ENCODE data around the gene XYLT1.

DNA sequence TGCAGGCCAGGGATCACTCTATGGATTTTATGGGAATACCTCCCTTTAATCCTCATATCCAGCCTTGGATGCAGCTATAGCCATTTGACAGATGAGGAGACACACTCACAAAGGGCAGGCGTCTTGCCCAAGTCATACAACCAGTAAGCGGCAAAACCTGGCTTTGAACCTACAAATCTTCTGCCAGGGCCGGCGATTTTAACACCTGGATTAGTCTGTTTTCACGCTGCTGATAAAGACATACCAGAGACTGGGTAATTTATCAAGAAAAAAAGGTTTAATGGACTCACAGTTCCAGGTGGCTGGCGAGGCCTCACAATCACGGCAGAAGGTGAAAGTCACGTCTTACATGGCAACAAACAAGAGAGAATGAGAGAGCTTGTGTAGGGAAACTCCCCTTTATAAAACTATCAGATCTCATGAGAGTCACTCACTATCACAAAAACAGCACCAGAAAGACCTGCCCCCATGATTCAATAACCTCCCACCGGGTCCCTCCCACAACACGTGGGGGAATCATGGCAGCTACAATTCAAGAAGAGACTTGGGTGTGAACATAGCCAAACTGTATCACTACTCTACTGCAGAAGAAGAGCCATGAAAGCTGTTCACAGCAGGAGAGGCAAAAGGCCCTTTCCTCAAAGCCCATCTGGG is 67.5 kb downstream of the XYLT1 start:
- TF ChIP-seq MAX (IDR thresholded peaks at IDR 0.05), result no peak
- no peak for TF ChIP-seq RAD21 (IDR thresholded peaks at IDR 0.05; ENCODE audit: low read depth)
- TF ChIP-seq TAF1 (IDR thresholded peaks at IDR 0.05; ENCODE audit: low read depth), result no peak
- no peak for TF ChIP-seq TCF12 (IDR thresholded peaks at IDR 0.05; ENCODE audit: low read depth)

Measured in Ishikawa (cell line).